HEK293 (cell line): ENCODE results near the gene PAK4.

Source experiments
- SALL2 ChIP-seq: fragments of 450-650 bp; formaldehyde crosslinking; IDR thresholded peaks from 2 replicates; pipeline ENCODE4 v1.5.0; 2017; ENCODE audit warnings: missing biosample characterization, mild to moderate bottlenecking, missing genetic modification characterization, borderline replicate concordance
- ZNF501 ChIP-seq: fragments of 450-650 bp; formaldehyde crosslinking; IDR thresholded peaks from 2 replicates; pipeline ENCODE4 v1.5.1; 2016; ENCODE audit warnings: missing biosample characterization, missing genetic modification characterization
- ZNF514 ChIP-seq: fragments of 450-650 bp; formaldehyde crosslinking; IDR thresholded peaks from 2 replicates; pipeline ENCODE4 v1.5.1; 2016; ENCODE audit warnings: missing biosample characterization, missing genetic modification characterization
- ZNF670 ChIP-seq: fragments of 450-650 bp; formaldehyde crosslinking; IDR thresholded peaks from 2 replicates; pipeline ENCODE4 v1.5.1; 2016; ENCODE audit warnings: missing biosample characterization, missing genetic modification characterization, low read depth
- ZNF777 ChIP-seq: fragments of 450-650 bp; formaldehyde crosslinking; IDR thresholded peaks from 2 replicates; pipeline ENCODE4 v1.5.1; 2017; ENCODE audit warnings: missing biosample characterization, missing genetic modification characterization, borderline replicate concordance
- TF ChIP-seq, protein P1 (sequence below): fragments of 450-650 bp; formaldehyde crosslinking; IDR thresholded peaks from 2 replicates; pipeline ENCODE4 v1.5.1; 2016; ENCODE audit warnings: missing biosample characterization, missing genetic modification characterization

DNA sequence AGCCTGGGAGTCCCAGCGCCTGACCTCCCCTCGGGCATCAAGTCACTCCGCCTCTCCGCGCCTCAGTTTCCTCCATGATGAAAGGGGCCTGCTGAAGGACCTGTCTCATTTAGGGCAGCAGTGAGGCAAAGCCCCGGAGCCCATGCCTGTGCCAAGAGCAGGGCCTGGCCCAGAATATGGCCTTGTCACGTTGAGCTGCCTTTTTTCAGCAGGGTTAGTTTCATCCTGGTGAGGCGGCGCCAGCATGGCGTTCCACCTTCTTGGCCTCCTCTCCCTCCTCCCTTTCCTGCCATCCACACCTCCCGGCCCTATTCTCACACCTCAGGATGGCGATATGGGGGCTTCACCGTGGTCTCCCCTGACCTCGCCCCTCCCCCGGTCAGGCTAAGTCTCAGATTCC is 30.2 kb downstream of the PAK4 start:
- TF ChIP-seq ZNF514 (tag by site-specific recombination) (no peak), ZNF501 (tag by site-specific recombination) (no peak), ZNF777 (tag by site-specific recombination) (no peak), SALL2 (tag by site-specific recombination) (no peak), ZNF670 (no peak)
- TF ChIP-seq, protein P1, sequence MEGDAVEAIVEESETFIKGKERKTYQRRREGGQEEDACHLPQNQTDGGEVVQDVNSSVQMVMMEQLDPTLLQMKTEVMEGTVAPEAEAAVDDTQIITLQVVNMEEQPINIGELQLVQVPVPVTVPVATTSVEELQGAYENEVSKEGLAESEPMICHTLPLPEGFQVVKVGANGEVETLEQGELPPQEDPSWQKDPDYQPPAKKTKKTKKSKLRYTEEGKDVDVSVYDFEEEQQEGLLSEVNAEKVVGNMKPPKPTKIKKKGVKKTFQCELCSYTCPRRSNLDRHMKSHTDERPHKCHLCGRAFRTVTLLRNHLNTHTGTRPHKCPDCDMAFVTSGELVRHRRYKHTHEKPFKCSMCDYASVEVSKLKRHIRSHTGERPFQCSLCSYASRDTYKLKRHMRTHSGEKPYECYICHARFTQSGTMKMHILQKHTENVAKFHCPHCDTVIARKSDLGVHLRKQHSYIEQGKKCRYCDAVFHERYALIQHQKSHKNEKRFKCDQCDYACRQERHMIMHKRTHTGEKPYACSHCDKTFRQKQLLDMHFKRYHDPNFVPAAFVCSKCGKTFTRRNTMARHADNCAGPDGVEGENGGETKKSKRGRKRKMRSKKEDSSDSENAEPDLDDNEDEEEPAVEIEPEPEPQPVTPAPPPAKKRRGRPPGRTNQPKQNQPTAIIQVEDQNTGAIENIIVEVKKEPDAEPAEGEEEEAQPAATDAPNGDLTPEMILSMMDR, result no peak
